ELF-1 (cell line): ENCODE measurements around the gene LMF1.
"Not testable (repeated sequence)": the region's sequence is repeated elsewhere in the genome, so short reads cannot be mapped to it uniquely, and the experiment has no call there.

ENCODE experiments used
- DNase-seq: peaks from one replicate; pipeline ENCODE4 v3.0.0-alpha.2; 2016; ENCODE audit warnings: low read depth, low spot score

The LMF1 gene

GRCh38 chr16:869823-870641 is 100.8 kb downstream of the LMF1 start:
- DNase-seq = no peak

GRCh38 chr16:868846-869822 is 101.7 kb downstream of the LMF1 start:
- DNase-seq = no peak

- DNase-seq = no peak
These were observed 102.4 kb downstream of the LMF1 start for GRCh38 chr16:868386-868755.

GRCh38 chr16:867421-868385 is 103.1 kb downstream of the LMF1 start:
- DNase-seq = no peak

- DNase-seq = no peak
These were observed 104.4 kb downstream of the LMF1 start for GRCh38 chr16:866252-866896.

- no peak for DNase-seq
These were observed 105.8 kb downstream of the LMF1 start for GRCh38 chr16:865026-865425.

- DNase-seq = no peak
These were observed 109.3 kb downstream of the LMF1 start for GRCh38 chr16:861446-861845.

- DNase-seq = no peak
These were observed 109.9 kb downstream of the LMF1 start for GRCh38 chr16:860891-861290.

GRCh38 chr16:858971-859370 is 111.8 kb downstream of the LMF1 start:
- not testable (repeated sequence) for DNase-seq

- not testable (repeated sequence) for DNase-seq
These were observed 112.3 kb downstream of the LMF1 start for GRCh38 chr16:858441-858840.

GRCh38 chr16:856811-857210 is 114.0 kb downstream of the LMF1 start:
- no peak for DNase-seq

- DNase-seq = no peak
These were observed 114.7 kb downstream of the LMF1 start for GRCh38 chr16:856101-856500.

- no peak for DNase-seq
These were observed 115.3 kb downstream of the LMF1 start for GRCh38 chr16:855471-855870.

- DNase-seq = no peak
These were observed 115.9 kb downstream of the LMF1 start for GRCh38 chr16:854808-855410.

GRCh38 chr16:853981-854807 is 116.6 kb downstream of the LMF1 start:
- DNase-seq = no peak

- DNase-seq = no peak
These were observed 117.5 kb downstream of the LMF1 start for GRCh38 chr16:853306-853705.

- DNase-seq = no peak
These were observed 118.2 kb downstream of the LMF1 start for GRCh38 chr16:852451-853185.

GRCh38 chr16:851871-852270 is 118.9 kb downstream of the LMF1 start:
- DNase-seq = no peak
